Pancreas (tissue), 10 donors: ENCODE measurements around the gene LRP6. TPM values are rescaled to one million over a fixed set of nuclear protein-coding genes. Genes with fewer than 3 reads are reported as not detected.

Source experiments
- ATAC-seq, 4 donors: fragments of 200-7000 bp; cut with Tn5 transposase; one replicate each; pipeline versions ENCODE4 v1.8.0 to v1.9.1; 2020; ENCODE audit warnings: mild to moderate bottlenecking in 4 of 4, moderate library complexity in 4 of 4
- DNase-seq, 6 donors: peaks; one replicate each; pipeline ENCODE4 v3.0.0-alpha.2; 2020
- FAIRE-seq: peaks from 2 replicates; lab custom pipeline; 2012; peaks lifted over from hg19 to GRCh38; lab: Jason Lieb, UNC
- H3K27ac ChIP-seq, 4 donors: fragments of 200-600 bp; sonication (generic); 1 replicate in 3 of 4; 2 replicates in 1 of 4; pipeline versions ENCODE4 v1.5.0 to v1.8.0; 2020
- H3K27me3 ChIP-seq, 4 donors: fragments of 200-600 bp; one replicate each; pipeline ENCODE4 v1.8.0; 2021
- H3K36me3 ChIP-seq, 3 donors: fragments of 200-600 bp; sonication (generic) in 1 of 3; one replicate each; pipeline versions ENCODE4 v1.5.0 to v1.8.0; 2020 to 2021
- H3K4me1 ChIP-seq, 3 donors: fragments of 200-600 bp; one replicate each; pipeline ENCODE4 v1.8.0; 2021
- H3K4me3 ChIP-seq, 4 donors: fragments of 200-600 bp; sonication (generic) in 2 of 4; one replicate each; pipeline versions ENCODE4 v1.5.0 to v1.8.0; 2020 to 2021
- H3K9me3 ChIP-seq, 4 donors: fragments of 200-600 bp; one replicate each; pipeline ENCODE4 v1.8.0; 2021
- WGBS, 2 donors: extraction: QIAGEN DNeasy Blood & Tissue Kit; methylation state at CpG; one replicate each; pipeline ENCODE4 v1.1.7; 2013; 5-methylcytosine and 5-hydroxymethylcytosine counted together
- intact Hi-C, 3 donors: fragments of 100-400 bp; cut with DNase I; formaldehyde crosslinking; loops; one replicate each; pipeline versions ENCODE4 v1.11.1 to v1.14.2; 2022
- polyA plus RNA-seq, 2 donors: library from polyadenylated mRNA; stranded (reverse); fragments of 200-250 nt; gene quantifications; one replicate each; pipeline ENCODE4 v1.2.3, GENCODE V29; 2013
- total RNA-seq, 6 donors: library from RNA; stranded (reverse); fragmentation: NEBNext Ultra II Directional in 4 of 6; extraction: Animal tissue kit (Norgen Biotek cat#: 25700) in 4 of 6; gene quantifications; one replicate each; pipeline versions ENCODE4 v1.2.1 to v1.2.4, GENCODE V29; 2021 to 2023
- TF ChIP-seq, protein P1 (sequence below), 4 donors: fragments of 200-600 bp; sonication (generic) in 3 of 4; IDR thresholded peaks; one replicate each; pipeline versions ENCODE4 v1.5.0 to v1.8.0; 2021; ENCODE audit warnings: antibody characterized with exemption in 4 of 4
- donor health status: healthy with polysubstance abuse.
- donor health status: DM: no; HTN: no; CAD: no; lungs with moderate emphysema.
- donor health status: DM: no; HTN: no; CAD: no.
- donor health status: control.
- donor health status: control.
- donor health status: Bipolar disorder and iron deficiency.
- donor health status: DM: yes; HTN: yes; CAD: no.
- donor health status: DM: no; HTN: no; CAD: no.
- donor health status: DM: no; HTN: no; CAD: no.
- donor health status: DM: yes; HTN: yes; CAD: no.

LRP6 gene
- total and polyA plus RNA-seq, 8 donors = 6.1 to 28.3 (median 21.2) TPM

DNA sequence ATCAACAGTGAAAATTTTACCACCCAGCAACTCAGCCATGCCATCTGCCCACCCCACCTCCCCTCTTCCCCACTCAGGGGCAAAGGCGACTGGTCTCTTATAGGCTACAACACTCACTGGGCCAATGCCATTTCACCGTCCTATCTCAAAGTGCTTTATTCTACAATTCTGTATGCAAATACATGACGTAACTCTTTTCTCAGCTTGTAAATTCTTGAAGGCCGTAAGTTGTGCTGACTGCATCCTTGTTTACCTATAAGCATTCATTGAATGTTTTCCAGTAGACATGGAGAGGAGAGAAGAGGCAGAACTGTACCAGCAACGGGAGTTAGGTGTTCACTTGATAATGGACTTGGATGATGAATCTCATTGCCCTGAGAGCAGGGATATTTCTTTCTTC is 180.5 kb downstream of the LRP6 start:
- no peak for FAIRE-seq
- intact Hi-C loops = no loop called here

DNA sequence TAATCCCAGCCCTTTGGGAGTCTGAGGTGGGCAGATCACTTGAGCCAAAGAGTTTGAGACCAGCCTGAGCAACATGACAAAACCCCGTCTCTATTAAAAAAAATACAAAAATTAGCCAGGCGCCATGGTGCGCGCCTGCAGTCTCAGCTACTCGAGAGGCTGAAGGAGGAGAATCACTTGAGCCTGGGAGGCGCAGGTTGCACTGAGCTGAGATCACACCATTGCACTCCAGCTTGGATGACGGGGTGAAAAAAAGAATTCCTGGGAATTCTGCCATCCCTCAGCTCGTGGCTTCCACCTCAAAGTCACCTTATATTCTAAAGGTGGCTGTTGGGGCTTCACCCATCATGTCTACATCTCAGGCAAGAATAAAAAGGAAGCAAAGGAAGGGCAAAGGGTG is 183.2 kb downstream of the LRP6 start:
- no peak overlapping the region for H3K27ac ChIP-seq
- no peaks in the 10 kb centered on the region for H3K9me3 ChIP-seq
- no peak for DNase-seq
- FAIRE-seq = no peak
- intact Hi-C loops = loop anchor here in 1 of 3 donors (5.0 kb wide), 1 partner anchor 249 kb away; no protein-coding TSS in a partner anchor
- no peaks in the 10 kb centered on the region for H3K27me3 ChIP-seq
- 79 to 88% methylated on average over 8 of the region's 8 CpGs for WGBS, 2 donors
- TF ChIP-seq, protein P1, sequence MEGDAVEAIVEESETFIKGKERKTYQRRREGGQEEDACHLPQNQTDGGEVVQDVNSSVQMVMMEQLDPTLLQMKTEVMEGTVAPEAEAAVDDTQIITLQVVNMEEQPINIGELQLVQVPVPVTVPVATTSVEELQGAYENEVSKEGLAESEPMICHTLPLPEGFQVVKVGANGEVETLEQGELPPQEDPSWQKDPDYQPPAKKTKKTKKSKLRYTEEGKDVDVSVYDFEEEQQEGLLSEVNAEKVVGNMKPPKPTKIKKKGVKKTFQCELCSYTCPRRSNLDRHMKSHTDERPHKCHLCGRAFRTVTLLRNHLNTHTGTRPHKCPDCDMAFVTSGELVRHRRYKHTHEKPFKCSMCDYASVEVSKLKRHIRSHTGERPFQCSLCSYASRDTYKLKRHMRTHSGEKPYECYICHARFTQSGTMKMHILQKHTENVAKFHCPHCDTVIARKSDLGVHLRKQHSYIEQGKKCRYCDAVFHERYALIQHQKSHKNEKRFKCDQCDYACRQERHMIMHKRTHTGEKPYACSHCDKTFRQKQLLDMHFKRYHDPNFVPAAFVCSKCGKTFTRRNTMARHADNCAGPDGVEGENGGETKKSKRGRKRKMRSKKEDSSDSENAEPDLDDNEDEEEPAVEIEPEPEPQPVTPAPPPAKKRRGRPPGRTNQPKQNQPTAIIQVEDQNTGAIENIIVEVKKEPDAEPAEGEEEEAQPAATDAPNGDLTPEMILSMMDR (IDR thresholded peaks at IDR 0.05) = no peak
- peaks cover 0 to 4% (median 0%) of the 10 kb centered on the region in 3 donors for H3K4me1 ChIP-seq
- H3K36me3 ChIP-seq = no peaks in the 10 kb centered on the region
- no peak overlapping the region for H3K4me3 ChIP-seq
- no peak for ATAC-seq

More for the DNA sequence above, 180.5 kb downstream of the LRP6 start:
- Histone ChIP-seq H3K36me3 (no peaks in the 10 kb centered on the region), H3K4me3 (no peak overlapping the region), H3K27ac (no peak overlapping the region), H3K4me1 (peaks cover 0 to 4% (median 0%) of the 10 kb centered on the region in 3 donors), H3K9me3 (no peaks in the 10 kb centered on the region), H3K27me3 (no peaks in the 10 kb centered on the region)
- 82 to 88% methylated on average over 5 of the region's 5 CpGs for WGBS, 2 donors
- no peak for ATAC-seq
- TF ChIP-seq, protein P1 (IDR thresholded peaks at IDR 0.05) = no peak
- DNase-seq = no peak

DNA sequence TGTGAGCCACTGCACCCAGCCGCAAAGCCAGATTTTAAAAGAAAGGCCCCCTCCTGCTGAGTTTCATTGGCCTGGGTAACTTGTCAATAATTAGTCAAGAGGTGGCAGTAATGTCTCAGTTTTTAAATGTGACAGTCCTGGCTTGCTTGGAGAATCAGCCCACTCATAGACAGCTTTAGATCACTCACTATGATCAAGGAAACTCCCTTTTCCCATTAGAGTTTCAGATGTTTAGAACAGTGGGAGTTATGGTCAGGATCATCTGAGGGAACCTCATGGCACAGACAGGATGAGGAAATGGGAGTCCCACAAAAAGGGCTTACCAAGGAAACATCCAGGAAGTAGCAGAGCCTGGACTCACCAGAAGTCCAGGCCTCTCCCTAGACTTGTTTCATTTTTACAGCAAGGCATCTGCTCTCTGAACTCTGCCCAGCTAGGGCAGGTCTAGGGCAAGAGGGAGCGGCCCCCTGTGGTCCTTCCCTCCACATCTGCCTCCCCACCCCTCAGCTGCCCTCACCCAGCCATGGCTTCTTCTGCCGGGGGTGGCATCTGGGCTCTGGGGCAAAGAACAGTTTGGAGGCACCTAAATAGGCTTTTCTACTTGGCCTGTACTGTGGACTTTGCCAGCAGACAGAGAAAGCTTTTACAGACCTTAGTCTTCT is 184.9 kb downstream of the LRP6 start:
- Histone ChIP-seq H3K4me1 (peaks cover 0 to 4% (median 0%) of the 10 kb centered on the region in 3 donors), H3K36me3 (no peaks in the 10 kb centered on the region), H3K27me3 (no peaks in the 10 kb centered on the region), H3K9me3 (no peaks in the 10 kb centered on the region), H3K4me3 (no peak overlapping the region), H3K27ac (peak overlapping the region in 1 of 4 donors; percentile 53)
- WGBS, 2 donors = 69 to 75% methylated on average over 3 of the region's 3 CpGs
- intact Hi-C loops = loop anchor here in 1 of 3 donors (5.0 kb wide), 1 partner anchor 250 kb away; no protein-coding TSS in a partner anchor
- DNase-seq = no peak
- TF ChIP-seq, protein P1 (IDR thresholded peaks at IDR 0.05) = no peak
- no peak for FAIRE-seq
- ATAC-seq = peak; percentile 66 to 86 (median 82)

DNA sequence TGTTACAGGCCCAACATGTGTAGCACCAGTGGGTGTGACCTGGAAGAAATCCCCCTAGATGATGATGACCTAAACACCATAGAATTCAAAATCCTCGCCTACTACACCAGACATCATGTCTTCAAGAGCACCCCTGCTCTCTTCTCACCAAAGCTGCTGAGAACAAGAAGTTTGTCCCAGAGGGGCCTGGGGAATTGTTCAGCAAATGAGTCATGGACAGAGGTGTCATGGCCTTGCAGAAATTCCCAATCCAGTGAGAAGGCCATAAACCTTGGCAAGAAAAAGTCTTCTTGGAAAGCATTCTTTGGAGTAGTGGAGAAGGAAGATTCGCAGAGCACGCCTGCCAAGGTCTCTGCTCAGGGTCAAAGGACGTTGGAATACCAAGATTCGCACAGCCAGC is 187.6 kb downstream of the LRP6 start:
- no peak for FAIRE-seq
- WGBS, 2 donors = 80 to 86% methylated on average over 5 of the region's 5 CpGs
- intact Hi-C loops = loop anchor here in 1 of 3 donors (5.0 kb wide), 1 partner anchor 253 kb away; no protein-coding TSS in a partner anchor

More for the DNA sequence above, 187.6 kb downstream of the LRP6 start:
- TF ChIP-seq, protein P1 (IDR thresholded peaks at IDR 0.05) = no peak
- Histone ChIP-seq H3K9me3 (no peaks in the 10 kb centered on the region), H3K27ac (no peak overlapping the region), H3K4me3 (no peak overlapping the region), H3K27me3 (no peaks in the 10 kb centered on the region), H3K4me1 (peaks cover 0 to 4% (median 0%) of the 10 kb centered on the region in 3 donors), H3K36me3 (no peaks in the 10 kb centered on the region)
- DNase-seq (no peak), ATAC-seq (no peak)
